ENCODE measurements around the gene TMEFF1. TPM values are rescaled to one million over a fixed set of nuclear protein-coding genes. Genes with fewer than 3 reads are reported as not detected.

Gene TMEFF1
- polyA plus RNA-seq, 4 donors, result 0.30 to 0.90 TPM; not detected in 2

- Histone ChIP-seq H3K4me3 (ENCODE audit: low read depth in 1 of 3, low read length in 3 of 3) (no peak overlapping the region), H3K27me3 (ENCODE audit: control insufficient read depth in 3 of 3, insufficient read depth in 3 of 3, low read length in 3 of 3) (no peaks in the 10 kb centered on the region), H3K4me1 (ENCODE audit: control insufficient read depth in 3 of 3, insufficient read depth in 2 of 3, low read depth in 1 of 3, low read length in 2 of 3) (peaks cover 0 to 3% (median 3%) of the 10 kb centered on the region in 3 donors), H3K9me3 (ENCODE audit: control insufficient read depth in 2 of 2, insufficient read depth in 1 of 2, low read depth in 1 of 2, low read length in 1 of 2) (no peaks in the 10 kb centered on the region), H3K36me3 (ENCODE audit: control insufficient read depth in 3 of 3, insufficient read depth in 2 of 3, low read depth in 1 of 3, low read length in 3 of 3) (no peaks in the 10 kb centered on the region), H3K27ac (ENCODE audit: low read depth in 1 of 3, low read length in 2 of 3) (no peak overlapping the region)
- FAIRE-seq (no peak), DNase-seq (peak; percentile 59 to 71)
These were observed 128.3 kb downstream of the TMEFF1 start for GRCh38 chr9:100601216-100601615.

GRCh38 chr9:100602342-100602801 is 129.4 kb downstream of the TMEFF1 start:
- WGBS, 3 donors, result 28 to 38% (median 33%) methylated on average over 2 of the region's 2 CpGs
- Histone ChIP-seq H3K36me3 (ENCODE audit: control insufficient read depth in 3 of 3, insufficient read depth in 2 of 3, low read depth in 1 of 3, low read length in 3 of 3) (no peaks in the 10 kb centered on the region), H3K4me1 (ENCODE audit: control insufficient read depth in 3 of 3, insufficient read depth in 2 of 3, low read depth in 1 of 3, low read length in 2 of 3) (peaks cover 0 to 3% (median 3%) of the 10 kb centered on the region in 3 donors), H3K9me3 (ENCODE audit: control insufficient read depth in 2 of 2, insufficient read depth in 1 of 2, low read depth in 1 of 2, low read length in 1 of 2) (no peaks in the 10 kb centered on the region), H3K4me3 (ENCODE audit: low read depth in 1 of 3, low read length in 3 of 3) (no peak overlapping the region), H3K27ac (ENCODE audit: low read depth in 1 of 3, low read length in 2 of 3) (no peak overlapping the region), H3K27me3 (ENCODE audit: control insufficient read depth in 3 of 3, insufficient read depth in 3 of 3, low read length in 3 of 3) (no peaks in the 10 kb centered on the region)
- DNase-seq (peak; percentile 58 to 64), FAIRE-seq (no peak)

GRCh38 chr9:100605405-100605804 is 132.5 kb downstream of the TMEFF1 start:
- Histone ChIP-seq H3K4me3 (ENCODE audit: low read depth in 1 of 3, low read length in 3 of 3) (no peak overlapping the region), H3K27ac (ENCODE audit: low read depth in 1 of 3, low read length in 2 of 3) (no peak overlapping the region), H3K9me3 (ENCODE audit: control insufficient read depth in 2 of 2, insufficient read depth in 1 of 2, low read depth in 1 of 2, low read length in 1 of 2) (no peaks in the 10 kb centered on the region), H3K4me1 (ENCODE audit: control insufficient read depth in 3 of 3, insufficient read depth in 2 of 3, low read depth in 1 of 3, low read length in 2 of 3) (no peaks in the 10 kb centered on the region), H3K36me3 (ENCODE audit: control insufficient read depth in 3 of 3, insufficient read depth in 2 of 3, low read depth in 1 of 3, low read length in 3 of 3) (no peaks in the 10 kb centered on the region), H3K27me3 (ENCODE audit: control insufficient read depth in 3 of 3, insufficient read depth in 3 of 3, low read length in 3 of 3) (peaks cover 0 to 2% (median 0%) of the 10 kb centered on the region in 3 donors)
- DNase-seq, result no peak
- no peak for FAIRE-seq
- WGBS, 3 donors, result 45 to 68% (median 58%) methylated on average over 1 of the region's 1 CpG

GRCh38 chr9:100619194-100619593 is 146.2 kb downstream of the TMEFF1 start:
- Histone ChIP-seq H3K27ac (ENCODE audit: low read depth in 1 of 3, low read length in 2 of 3) (no peak overlapping the region), H3K4me3 (ENCODE audit: low read depth in 1 of 3, low read length in 3 of 3) (no peak overlapping the region), H3K36me3 (ENCODE audit: control insufficient read depth in 3 of 3, insufficient read depth in 2 of 3, low read depth in 1 of 3, low read length in 3 of 3) (no peaks in the 10 kb centered on the region), H3K9me3 (ENCODE audit: control insufficient read depth in 2 of 2, insufficient read depth in 1 of 2, low read depth in 1 of 2, low read length in 1 of 2) (no peaks in the 10 kb centered on the region), H3K27me3 (ENCODE audit: control insufficient read depth in 3 of 3, insufficient read depth in 3 of 3, low read length in 3 of 3) (no peaks in the 10 kb centered on the region), H3K4me1 (ENCODE audit: control insufficient read depth in 3 of 3, insufficient read depth in 2 of 3, low read depth in 1 of 3, low read length in 2 of 3) (no peaks in the 10 kb centered on the region)
- DNase-seq (no peak), FAIRE-seq (no peak)
- WGBS, 3 donors, result 61 to 70% (median 66%) methylated on average over 5 of the region's 5 CpGs

GRCh38 chr9:100619665-100620064 is 146.7 kb downstream of the TMEFF1 start:
- Histone ChIP-seq H3K36me3 (ENCODE audit: control insufficient read depth in 3 of 3, insufficient read depth in 2 of 3, low read depth in 1 of 3, low read length in 3 of 3) (no peaks in the 10 kb centered on the region), H3K27me3 (ENCODE audit: control insufficient read depth in 3 of 3, insufficient read depth in 3 of 3, low read length in 3 of 3) (no peaks in the 10 kb centered on the region), H3K4me3 (ENCODE audit: low read depth in 1 of 3, low read length in 3 of 3) (no peak overlapping the region), H3K27ac (ENCODE audit: low read depth in 1 of 3, low read length in 2 of 3) (no peak overlapping the region), H3K9me3 (ENCODE audit: control insufficient read depth in 2 of 2, insufficient read depth in 1 of 2, low read depth in 1 of 2, low read length in 1 of 2) (no peaks in the 10 kb centered on the region), H3K4me1 (ENCODE audit: control insufficient read depth in 3 of 3, insufficient read depth in 2 of 3, low read depth in 1 of 3, low read length in 2 of 3) (no peaks in the 10 kb centered on the region)
- no peak for DNase-seq
- 66 to 74% (median 69%) methylated on average over 5 of the region's 5 CpGs for WGBS, 3 donors
- FAIRE-seq, result no peak

- Histone ChIP-seq H3K27ac (ENCODE audit: low read depth in 1 of 3, low read length in 2 of 3) (no peak overlapping the region), H3K4me3 (ENCODE audit: low read depth in 1 of 3, low read length in 3 of 3) (no peak overlapping the region), H3K36me3 (ENCODE audit: control insufficient read depth in 3 of 3, insufficient read depth in 2 of 3, low read depth in 1 of 3, low read length in 3 of 3) (no peaks in the 10 kb centered on the region), H3K9me3 (ENCODE audit: control insufficient read depth in 2 of 2, insufficient read depth in 1 of 2, low read depth in 1 of 2, low read length in 1 of 2) (no peaks in the 10 kb centered on the region), H3K27me3 (ENCODE audit: control insufficient read depth in 3 of 3, insufficient read depth in 3 of 3, low read length in 3 of 3) (no peaks in the 10 kb centered on the region), H3K4me1 (ENCODE audit: control insufficient read depth in 3 of 3, insufficient read depth in 2 of 3, low read depth in 1 of 3, low read length in 2 of 3) (no peaks in the 10 kb centered on the region)
- 14 to 62% (median 31%) methylated on average over 1 of the region's 1 CpG for WGBS, 3 donors
- DNase-seq (no peak), FAIRE-seq (no peak)
These were observed 151.0 kb downstream of the TMEFF1 start for GRCh38 chr9:100623969-100624368.

- 93 to 100% (median 100%) methylated on average over 1 of the region's 1 CpG for WGBS, 3 donors
- Histone ChIP-seq H3K4me1 (ENCODE audit: control insufficient read depth in 3 of 3, insufficient read depth in 2 of 3, low read depth in 1 of 3, low read length in 2 of 3) (no peaks in the 10 kb centered on the region), H3K36me3 (ENCODE audit: control insufficient read depth in 3 of 3, insufficient read depth in 2 of 3, low read depth in 1 of 3, low read length in 3 of 3) (no peaks in the 10 kb centered on the region), H3K9me3 (ENCODE audit: control insufficient read depth in 2 of 2, insufficient read depth in 1 of 2, low read depth in 1 of 2, low read length in 1 of 2) (no peaks in the 10 kb centered on the region), H3K27ac (ENCODE audit: low read depth in 1 of 3, low read length in 2 of 3) (no peak overlapping the region), H3K4me3 (ENCODE audit: low read depth in 1 of 3, low read length in 3 of 3) (no peak overlapping the region), H3K27me3 (ENCODE audit: control insufficient read depth in 3 of 3, insufficient read depth in 3 of 3, low read length in 3 of 3) (peaks cover 0 to 2% (median 0%) of the 10 kb centered on the region in 3 donors)
- no peak for FAIRE-seq
- DNase-seq, result no peak
These were observed 154.0 kb downstream of the TMEFF1 start for GRCh38 chr9:100626949-100627348.

Other genes with a start within 250 kb of the TMEFF1 start
- 10 to 100 TPM in 1 of 4 donors, 1 to 10 TPM in 3; 4.1 to 21.7 (median 5.6) TPM for gene TEX10, start 120.2 kb upstream of the TMEFF1 start, polyA plus RNA-seq
- gene MSANTD3, start 46.0 kb upstream of the TMEFF1 start, polyA plus RNA-seq, result 10 to 100 TPM in 2 of 4 donors, 1 to 10 TPM in 2; 6.5 to 11.3 (median 8.7) TPM
- under 1 TPM in 2 of 4 donors, not detected in 2; 0.10 to 0.95 TPM for gene CAVIN4, start 104.9 kb downstream of the TMEFF1 start, polyA plus RNA-seq